ENCODE results near the gene EYS. TPM values are rescaled to one million over a fixed set of nuclear protein-coding genes. Genes with fewer than 3 reads are reported as not detected.
A peak's percentile ranks its signal among the peaks of the same experiment; 100 is the strongest.
"Not testable (repeated sequence)": the region's sequence is repeated elsewhere in the genome, so short reads cannot be mapped to it uniquely, and the experiment has no call there.

EYS gene
- total and polyA plus RNA-seq, 2 of the 13 experiments (the other 11 are each of a cell fraction or from before 2014, with no cell fraction given): 0.04 to 0.07 TPM

GRCh38 chr6:64476935-64477334 lies 1230.1 kb downstream of the EYS start:
- no peak for TF ChIP-seq ZNF350 (CRISPR knock-in tag; IDR thresholded peaks at IDR 0.05; ENCODE audit: borderline replicate concordance, low read depth)
- no peak for TF ChIP-seq ZNF724P (CRISPR knock-in tag; IDR thresholded peaks at IDR 0.05; ENCODE audit: borderline replicate concordance)
- TF ChIP-seq HOXA3 (CRISPR knock-in tag; IDR thresholded peaks at IDR 0.05): no peak
- no peak for TF ChIP-seq KMT2A (CRISPR knock-in tag; IDR thresholded peaks at IDR 0.05)
- no peak for TF ChIP-seq NFATC3 (CRISPR knock-in tag; IDR thresholded peaks at IDR 0.05)
- TF ChIP-seq ZNF713 (CRISPR knock-in tag; IDR thresholded peaks at IDR 0.05): no peak
- TF ChIP-seq ZSCAN12 (CRISPR knock-in tag; IDR thresholded peaks at IDR 0.05): no peak
- no peaks in the 10 kb centered on the region for H3K79me2 ChIP-seq (ENCODE audit: insufficient read depth, low read length)
- no TSS peak for BruUV-seq (replicated peaks)
- no peak overlapping the region for H3K4me2 ChIP-seq (ENCODE audit: low read depth, low read length)
- ChIA-PET POLR2A (no interaction called here), CTCF (ENCODE audit: low intra/inter-chr PET ratio, low total read pairs) (no interaction called here)
- H2AFZ ChIP-seq (ENCODE audit: low read length): no peak overlapping the region
- no peak overlapping the region for H3K4me3 ChIP-seq (replicated peaks in 1 of 3; ENCODE audit: insufficient read depth in 1 of 3, low read depth in 2 of 3, low read length in 3 of 3)
- H3K27ac ChIP-seq (ENCODE audit: extremely low read length, insufficient read depth, low read length): no peak overlapping the region
- 0% methylated on average over 2 of the region's 2 CpGs for WGBS (ENCODE audit: low lambda C conversion rate)
- no peaks in the 10 kb centered on the region for H3K9me3 ChIP-seq (ENCODE audit: low read length)
- H4K20me1 ChIP-seq (ENCODE audit: insufficient read depth, low read length): no peaks in the 10 kb centered on the region
- no peak overlapping the region for H3K9ac ChIP-seq (ENCODE audit: insufficient read depth, low read depth, low read length)
- no peak for ATAC-seq
- H3K4me1 ChIP-seq (ENCODE audit: insufficient read depth, low read length): no peaks in the 10 kb centered on the region
- intact Hi-C loops (cut with micrococcal nuclease; ENCODE audit: unreplicated experiment) (no loop called here), in situ Hi-C loops (cut with HindIII; ENCODE audit: extremely low pct_ligation_motif_present, low pct_unique_long_range_greater_than_20kb) (no loop called here)
- no peaks in the 10 kb centered on the region for H3K36me3 ChIP-seq (replicated peaks in 1 of 2; ENCODE audit: control insufficient read depth in 1 of 2, insufficient read depth in 2 of 2, low read length in 2 of 2)
- DNase-seq (ENCODE audit: low spot score): no peak
- FAIRE-seq: no peak
- H3K27me3 ChIP-seq (ENCODE audit: control insufficient read depth in 1 of 2, insufficient read depth in 2 of 2, low read length in 2 of 2): no peaks in the 10 kb centered on the region

- H3K9ac ChIP-seq (ENCODE audit: insufficient read depth, low read depth, low read length); H3K79me2 ChIP-seq (ENCODE audit: insufficient read depth, low read length); in situ Hi-C loops (cut with HindIII; ENCODE audit: extremely low pct_ligation_motif_present, low pct_unique_long_range_greater_than_20kb); CTCF ChIA-PET (ENCODE audit: low intra/inter-chr PET ratio, low total read pairs); H3K27me3 ChIP-seq (ENCODE audit: control insufficient read depth in 1 of 2, insufficient read depth in 2 of 2, low read length in 2 of 2); POLR2A ChIA-PET; H3K27ac ChIP-seq (ENCODE audit: extremely low read length, insufficient read depth, low read length); H3K4me3 ChIP-seq (replicated peaks in 1 of 3; ENCODE audit: insufficient read depth in 1 of 3, low read depth in 2 of 3, low read length in 3 of 3); BruUV-seq (replicated peaks); H4K20me1 ChIP-seq (ENCODE audit: insufficient read depth, low read length); H3K4me1 ChIP-seq (ENCODE audit: insufficient read depth, low read length); H3K9me3 ChIP-seq (ENCODE audit: low read length); H2AFZ ChIP-seq (ENCODE audit: low read length); H3K36me3 ChIP-seq (replicated peaks in 1 of 2; ENCODE audit: control insufficient read depth in 1 of 2, insufficient read depth in 2 of 2, low read length in 2 of 2); TF ChIP-seq CREB1 (IDR thresholded peaks at IDR 0.05): not testable (repeated sequence)
- TF ChIP-seq SMC3 (IDR thresholded peaks at IDR 0.05; ENCODE audit: low read length) (0 out of 2 replicates have a peak, but pooled peaks have one; percentile 36), STAG1 (CRISPR knock-in tag; IDR thresholded peaks at IDR 0.05) (peak; percentile 80), CTCF (CRISPR knock-in tag; IDR thresholded peaks at IDR 0.05) (peak; percentile 86), KDM2A (CRISPR knock-in tag; IDR thresholded peaks at IDR 0.05; ENCODE audit: borderline replicate concordance, low read depth) (peak; percentile 75; the same call in 1 of the 2 replicates), CREB1 (CRISPR knock-in tag; IDR thresholded peaks at IDR 0.05) (peak; percentile 39; the same call in 1 of the 2 replicates), RAD21 (CRISPR knock-in tag; IDR thresholded peaks at IDR 0.05) (peak; percentile 56), SALL1 (CRISPR knock-in tag; IDR thresholded peaks at IDR 0.05) (peak; percentile 38; the same call in 1 of the 2 replicates)
- FAIRE-seq: peak; percentile 50
- ATAC-seq: peak; percentile 62
- WGBS (ENCODE audit: low lambda C conversion rate): 2% methylated on average over 10 of the region's 12 CpGs
- DNase-seq (ENCODE audit: low spot score): peak; percentile 16
- intact Hi-C loops (cut with micrococcal nuclease; ENCODE audit: unreplicated experiment): loop anchor here (1.0 kb wide), 1 partner anchor 264 kb away; no protein-coding TSS in a partner anchor
- peak overlapping the region; percentile 43; the same call in 1 of the 2 replicates for H3K4me2 ChIP-seq (ENCODE audit: low read depth, low read length)
Measured at GRCh38 chr6:64469405-64469804, 1237.6 kb downstream of the EYS start.

Measured in HepG2 (cell line).